Neural cell (in vitro differentiated cells): ENCODE results near the gene ASIC5. TPM values are rescaled to one million over a fixed set of nuclear protein-coding genes. Genes with fewer than 3 reads are reported as not detected.

Source experiments
- H2AFZ ChIP-seq: fragments of 200-600, 300-800 bp; sonication (generic), shearing (Covaris generic); 2 replicates; pipeline ENCODE4 v1.6.0; 2014; ENCODE audit warnings: low read depth, mild to moderate bottlenecking, antibody characterized with exemption, low read length, moderate library complexity
- H3F3A ChIP-seq: fragments of 200-600 bp; shearing (Covaris generic); 2 replicates; pipeline ENCODE4 v1.6.1; 2016; ENCODE audit warnings: mild to moderate bottlenecking, moderate library complexity, mixed read lengths, antibody characterized with exemption, low read length; ENCODE audit not compliant: insufficient read depth, poor library complexity, severe bottlenecking
- H3K27ac ChIP-seq: fragments of 200-600, 300-800 bp; sonication (generic), shearing (Covaris generic); 2 replicates; pipeline ENCODE4 v1.5.1; 2014; ENCODE audit warnings: mild to moderate bottlenecking, low read length, moderate library complexity
- H3K27me3 ChIP-seq: fragments of 300-800, 200-600 bp; sonication (generic), shearing (Covaris generic); 2 replicates; pipeline ENCODE4 v1.6.0; 2014; ENCODE audit warnings: mild to moderate bottlenecking, low read depth, low read length, moderate library complexity; ENCODE audit not compliant: insufficient read depth
- H3K36me3 ChIP-seq: fragments of 300-800, 200-600 bp; sonication (generic), shearing (Covaris generic); 2 replicates; pipeline ENCODE4 v1.5.1; 2014; ENCODE audit warnings: mild to moderate bottlenecking, antibody characterized with exemption, low read length, moderate library complexity; ENCODE audit not compliant: insufficient read depth
- H3K4me2 ChIP-seq: fragments of 300-800, 200-600 bp; sonication (generic), shearing (Covaris generic); 2 replicates; pipeline ENCODE4 v1.6.0; 2014; ENCODE audit warnings: mild to moderate bottlenecking, low read length
- H3K4me3 ChIP-seq: fragments of 300-800, 200-600 bp; sonication (generic), shearing (Covaris generic); 2 replicates; pipeline ENCODE4 v1.5.1; 2014; ENCODE audit warnings: mild to moderate bottlenecking, low read length, moderate library complexity
- H3K79me2 ChIP-seq: fragments of 200-600 bp; shearing (Covaris generic); replicated peaks from 2 replicates; pipeline ENCODE4 v1.6.0; 2014; ENCODE audit warnings: mild to moderate bottlenecking, low read length, moderate library complexity; ENCODE audit not compliant: insufficient read depth
- H3K9ac ChIP-seq: fragments of 300-800, 200-600 bp; sonication (generic), shearing (Covaris generic); 2 replicates; pipeline ENCODE4 v1.6.1; 2016; ENCODE audit warnings: mild to moderate bottlenecking, low read length, mixed read lengths
- H3K9me2 ChIP-seq: fragments of 200-600 bp; shearing (Covaris generic); 2 replicates; pipeline ENCODE4 v1.6.1; 2016; ENCODE audit warnings: mild to moderate bottlenecking, low read length, mixed read lengths; ENCODE audit not compliant: insufficient read depth
- H3K9me3 ChIP-seq: fragments of 200-600, 300-800 bp; sonication (generic), shearing (Covaris generic); 2 replicates; pipeline ENCODE4 v1.6.1; 2016; ENCODE audit warnings: mild to moderate bottlenecking, mixed run types, low read length, moderate library complexity, mixed read lengths
- H4K20me1 ChIP-seq: fragments of 200-600 bp; shearing (Covaris generic); 2 replicates; pipeline ENCODE4 v1.6.1; 2016; ENCODE audit warnings: mild to moderate bottlenecking, mixed run types; ENCODE audit not compliant: insufficient read depth
- CTCF ChIP-seq: fragments of 450-650 bp; IDR thresholded peaks from 2 replicates; pipeline ENCODE4 v1.5.1; 2014; ENCODE audit warnings: antibody characterized with exemption, mild to moderate bottlenecking, moderate library complexity; ENCODE audit not compliant: poor library complexity, severe bottlenecking
- EP300 ChIP-seq: fragments of 450-650 bp; conservative IDR thresholded peaks from 2 replicates; pipeline ENCODE4 v1.6.1; 2014; ENCODE audit warnings: antibody characterized with exemption, mild to moderate bottlenecking, moderate library complexity; ENCODE audit not compliant: poor library complexity, severe bottlenecking
- EZH2 ChIP-seq: fragments of 200-600, 300-800 bp; shearing (Covaris generic), sonication (generic); IDR thresholded peaks from 2 replicates; pipeline ENCODE4 v1.6.1; 2014; ENCODE audit warnings: antibody characterized with exemption, low read length, borderline replicate concordance, mild to moderate bottlenecking; ENCODE audit not compliant: insufficient read depth, poor library complexity, severe bottlenecking
- MXI1 ChIP-seq: fragments of 450-650 bp; conservative IDR thresholded peaks from 2 replicates; pipeline ENCODE4 v1.6.1; 2014; ENCODE audit warnings: antibody characterized with exemption, mild to moderate bottlenecking; ENCODE audit not compliant: poor library complexity, severe bottlenecking
- POLR2AphosphoS5 ChIP-seq: IDR thresholded peaks from 2 replicates; pipeline ENCODE4 v1.6.1; 2012
- RAD21 ChIP-seq: fragments of 450-650 bp; conservative IDR thresholded peaks from 2 replicates; pipeline ENCODE4 v1.6.1; 2014; ENCODE audit warnings: antibody characterized with exemption, mild to moderate bottlenecking, moderate library complexity
- REST ChIP-seq: IDR thresholded peaks from 2 replicates; pipeline ENCODE4 v1.6.1; 2012; ENCODE audit warnings: borderline replicate concordance
- SMC3 ChIP-seq: fragments of 450-650 bp; conservative IDR thresholded peaks from 2 replicates; pipeline ENCODE4 v1.6.1; 2014; ENCODE audit warnings: antibody characterized with exemption, mild to moderate bottlenecking, moderate library complexity; ENCODE audit not compliant: poor library complexity
- TAF1 ChIP-seq: IDR thresholded peaks from 2 replicates; pipeline ENCODE4 v1.6.1; 2012; ENCODE audit warnings: low read depth
- polyA plus RNA-seq: library from polyadenylated mRNA; depleted of rRNA; stranded (reverse); fragments of >200 nt; gene quantifications from 2 replicates; pipeline ENCODE4 v1.2.3, GENCODE V29; 2014

ASIC5 gene
- polyA plus RNA-seq, 1 donor from 2014 or later = not detected

DNA sequence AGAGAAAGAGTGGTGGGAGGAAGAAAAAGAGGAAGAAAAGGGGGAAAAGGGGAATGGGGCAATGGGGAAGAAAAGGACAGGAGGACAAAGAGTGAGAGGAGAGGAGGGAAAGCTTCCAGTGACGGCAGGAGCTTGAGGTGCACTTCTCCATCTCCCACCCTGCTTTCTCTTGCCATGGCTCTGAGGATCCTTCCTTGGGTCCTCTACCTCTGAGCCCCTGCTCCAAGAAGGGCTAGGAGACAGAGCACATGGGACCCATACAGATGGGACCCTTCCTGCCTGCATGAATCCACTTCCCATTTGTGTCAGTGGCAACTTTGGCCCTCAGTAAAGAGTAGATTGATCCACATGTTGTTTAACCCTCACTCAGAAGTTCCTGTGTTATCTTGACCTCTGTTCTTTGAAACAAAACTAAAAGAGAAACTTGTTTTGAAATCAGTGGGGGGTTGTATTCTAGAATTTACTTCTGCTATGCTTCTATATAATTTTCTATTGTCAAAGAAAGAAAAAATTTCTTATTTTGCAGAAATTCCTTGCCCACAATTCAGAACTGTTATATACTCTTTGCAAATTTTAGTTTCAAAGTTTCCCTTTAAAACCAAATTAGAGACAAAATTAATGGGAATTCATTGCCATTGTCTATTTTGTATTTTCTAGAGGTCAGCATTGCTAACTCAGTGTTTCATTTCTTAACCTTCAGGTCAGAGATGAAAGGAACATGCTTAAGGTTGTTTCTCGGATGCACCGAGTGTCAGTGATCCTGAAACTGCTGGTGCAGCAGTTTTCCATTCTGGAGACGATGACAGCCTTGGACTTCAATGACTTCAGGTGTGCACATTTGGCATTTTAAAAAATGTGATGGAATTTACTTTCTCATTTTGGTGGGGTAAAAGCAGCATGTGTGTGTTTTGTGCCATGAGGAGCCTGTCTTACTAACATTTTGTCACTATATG lies 42.4 kb upstream of the ASIC5 start:
- TF ChIP-seq SMC3 (no peak), EZH2 (no peak), MXI1 (no peak), REST (no peak)
- Histone ChIP-seq H3K4me2 (no peak overlapping the region), H3K36me3 (no peaks in the 10 kb centered on the region), H4K20me1 (no peaks in the 10 kb centered on the region), H3K27ac (no peak overlapping the region), H3K79me2 (no peaks in the 10 kb centered on the region), H2AFZ (no peak overlapping the region), H3K9me3 (no peaks in the 10 kb centered on the region), H3K9me2 (no peaks in the 10 kb centered on the region), H3F3A (no peaks in the 10 kb centered on the region), H3K27me3 (no peaks in the 10 kb centered on the region), H3K9ac (no peak overlapping the region), H3K4me3 (no peak overlapping the region)

DNA sequence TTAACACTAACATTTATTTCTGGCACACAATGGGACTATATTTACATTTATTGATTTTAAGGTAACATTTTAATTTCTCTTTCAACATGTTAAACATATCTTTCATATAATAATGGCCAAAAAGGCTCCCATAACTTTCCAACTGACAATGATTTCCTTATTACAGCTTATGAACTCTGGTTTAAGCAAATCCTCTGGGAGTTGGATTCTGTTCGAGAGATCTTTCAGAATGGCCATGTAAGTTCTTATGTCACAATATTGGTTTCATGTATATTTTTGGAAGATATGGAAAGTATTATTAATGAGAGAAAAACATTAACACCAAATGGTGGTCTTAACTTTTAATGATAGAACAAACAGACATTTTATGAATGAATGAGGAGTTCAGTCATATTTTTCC lies 41.5 kb upstream of the ASIC5 start:
- Histone ChIP-seq H2AFZ (no peak overlapping the region), H3F3A (no peaks in the 10 kb centered on the region), H3K27ac (no peak overlapping the region), H4K20me1 (no peaks in the 10 kb centered on the region), H3K9ac (no peak overlapping the region), H3K4me3 (no peak overlapping the region), H3K79me2 (no peaks in the 10 kb centered on the region), H3K9me2 (no peaks in the 10 kb centered on the region), H3K4me2 (no peak overlapping the region), H3K9me3 (no peaks in the 10 kb centered on the region), H3K36me3 (no peaks in the 10 kb centered on the region), H3K27me3 (no peaks in the 10 kb centered on the region)
- TF ChIP-seq REST (no peak), RAD21 (no peak), EZH2 (no peak), MXI1 (no peak), SMC3 (no peak), CTCF (no peak), TAF1 (no peak), EP300 (no peak), POLR2AphosphoS5 (no peak)
